ENCODE measurements around the gene PTPN9. TPM values are rescaled to one million over a fixed set of nuclear protein-coding genes. Genes with fewer than 3 reads are reported as not detected.
A peak's percentile ranks its signal among the peaks of the same experiment; 100 is the strongest.

PTPN9 gene
- total and polyA plus RNA-seq, 2 of the 13 experiments (the other 11 are each of a cell fraction or from before 2014, with no cell fraction given), result 16.6 to 19.9 TPM

GRCh38 chr15:75453703-75454470, 125.2 kb downstream of the PTPN9 start (continued):
- TF ChIP-seq NFAT5 (CRISPR knock-in tag; IDR thresholded peaks at IDR 0.05) (no peak), HMG20B (CRISPR knock-in tag; conservative IDR thresholded peaks at IDR 0.05) (no peak; the same call in 1 of the 2 replicates), ZNF17 (CRISPR knock-in tag; IDR thresholded peaks at IDR 0.05) (no peak), ZNF777 (CRISPR knock-in tag; IDR thresholded peaks at IDR 0.05) (peak; percentile 44; the same call in 1 of the 2 replicates), CEBPG (CRISPR knock-in tag; IDR thresholded peaks at IDR 0.05) (peak; percentile 85), SAFB2 (CRISPR knock-in tag; IDR thresholded peaks at IDR 0.05; ENCODE audit: borderline replicate concordance, low read depth) (no peak), ZNF816 (CRISPR knock-in tag; IDR thresholded peaks at IDR 0.05; ENCODE audit: borderline replicate concordance) (no peak), ZNF770 (CRISPR knock-in tag; IDR thresholded peaks at IDR 0.05) (no peak), SMAD9 (CRISPR knock-in tag; IDR thresholded peaks at IDR 0.05) (no peak), ZIK1 (CRISPR knock-in tag; IDR thresholded peaks at IDR 0.05; ENCODE audit: borderline replicate concordance, low read depth) (0 out of 2 replicates have a peak, but pooled peaks have one; percentile 87), ZNF205 (CRISPR knock-in tag; IDR thresholded peaks at IDR 0.05) (no peak; the same call in 1 of the 2 replicates), CBX2 (IDR thresholded peaks at IDR 0.05; ENCODE audit: low read depth, low read length) (no peak), CBX2 (CRISPR knock-in tag; IDR thresholded peaks at IDR 0.05; ENCODE audit: low read depth) (no peak), IKZF4 (CRISPR knock-in tag; IDR thresholded peaks at IDR 0.05; ENCODE audit: borderline replicate concordance, low read depth, not compliant biosample characterization) (no peak), ASH2L (IDR thresholded peaks at IDR 0.05; ENCODE audit: insufficient read length, low read depth, low read length) (no peak), ZNF703 (CRISPR knock-in tag; IDR thresholded peaks at IDR 0.05; ENCODE audit: borderline replicate concordance) (no peak), ISL2 (CRISPR knock-in tag; IDR thresholded peaks at IDR 0.05) (peak; percentile 55; the same call in 1 of the 2 replicates), ZNF446 (CRISPR knock-in tag; IDR thresholded peaks at IDR 0.05) (no peak), SATB2 (CRISPR knock-in tag; IDR thresholded peaks at IDR 0.05) (no peak), ELK4 (CRISPR knock-in tag; IDR thresholded peaks at IDR 0.05; ENCODE audit: borderline replicate concordance) (no peak), KDM5A (IDR thresholded peaks at IDR 0.05; ENCODE audit: borderline replicate concordance, low read length) (no peak; the same call in 1 of the 2 replicates), FOXK1 (CRISPR knock-in tag; IDR thresholded peaks at IDR 0.05; ENCODE audit: borderline replicate concordance, low read depth) (peak; percentile 60; the same call in 1 of the 2 replicates)

All from HepG2 (cell line).